Measurements from ENCODE around the gene ROBO1. TPM values are rescaled to one million over a fixed set of nuclear protein-coding genes. Genes with fewer than 3 reads are reported as not detected.

ROBO1 gene
- total and polyA plus RNA-seq, 2 donors from 2014 or later, result 2.1 to 22.1 TPM

- FAIRE-seq, result no peak
- no peaks in the 10 kb centered on the region for H3K4me1 ChIP-seq (ENCODE audit: control insufficient read depth in 2 of 3, insufficient read depth in 2 of 3, low read depth in 1 of 3, low read length in 3 of 3)
- no peak for DNase-seq
- TF ChIP-seq CTCF (IDR thresholded peaks at IDR 0.05; ENCODE audit: borderline replicate concordance, extremely low read depth, insufficient read depth), result no peak
- H3K36me3 ChIP-seq (ENCODE audit: control insufficient read depth in 2 of 3, insufficient read depth in 3 of 3, low read length in 3 of 3), result no peaks in the 10 kb centered on the region
- no peaks in the 10 kb centered on the region for H3K9me3 ChIP-seq (ENCODE audit: control insufficient read depth in 2 of 3, insufficient read depth in 1 of 3, low read length in 3 of 3)
- H3K4me3 ChIP-seq (ENCODE audit: low read length in 3 of 3), result no peak overlapping the region
- H3K27ac ChIP-seq (ENCODE audit: low read depth in 2 of 2, low read length in 2 of 2), result no peak overlapping the region
- intact Hi-C loops (cut with DNase I), result no loop called here
- no peaks in the 10 kb centered on the region for H3K27me3 ChIP-seq (ENCODE audit: control insufficient read depth, insufficient read depth, low read length)
- H3K9ac ChIP-seq (ENCODE audit: low read length in 3 of 3), result no peak overlapping the region
Measured at GRCh38 chr3:78894787-78895186, 873.0 kb downstream of the ROBO1 start.

GRCh38 chr3:78893161-78893560 lies 874.6 kb downstream of the ROBO1 start:
- FAIRE-seq (no peak), DNase-seq (no peak)
- intact Hi-C loops (cut with DNase I), result no loop called here
- no peak overlapping the region for H3K9ac ChIP-seq (ENCODE audit: low read length in 3 of 3)
- no peaks in the 10 kb centered on the region for H3K9me3 ChIP-seq (ENCODE audit: control insufficient read depth in 2 of 3, insufficient read depth in 1 of 3, low read length in 3 of 3)
- TF ChIP-seq CTCF (IDR thresholded peaks at IDR 0.05; ENCODE audit: borderline replicate concordance, extremely low read depth, insufficient read depth), result no peak
- no peak overlapping the region for H3K27ac ChIP-seq (ENCODE audit: low read depth in 2 of 2, low read length in 2 of 2)
- no peaks in the 10 kb centered on the region for H3K27me3 ChIP-seq (ENCODE audit: control insufficient read depth, insufficient read depth, low read length)
- H3K36me3 ChIP-seq (ENCODE audit: control insufficient read depth in 2 of 3, insufficient read depth in 3 of 3, low read length in 3 of 3), result no peaks in the 10 kb centered on the region
- no peak overlapping the region for H3K4me3 ChIP-seq (ENCODE audit: low read length in 3 of 3)
- no peaks in the 10 kb centered on the region for H3K4me1 ChIP-seq (ENCODE audit: control insufficient read depth in 2 of 3, insufficient read depth in 2 of 3, low read depth in 1 of 3, low read length in 3 of 3)

GRCh38 chr3:78889348-78889747 lies 878.5 kb downstream of the ROBO1 start:
- no peaks in the 10 kb centered on the region for H3K4me1 ChIP-seq (ENCODE audit: control insufficient read depth in 2 of 3, insufficient read depth in 2 of 3, low read depth in 1 of 3, low read length in 3 of 3)
- FAIRE-seq, result no peak
- intact Hi-C loops (cut with DNase I), result no loop called here
- TF ChIP-seq CTCF (IDR thresholded peaks at IDR 0.05; ENCODE audit: borderline replicate concordance, extremely low read depth, insufficient read depth), result no peak
- no peaks in the 10 kb centered on the region for H3K27me3 ChIP-seq (ENCODE audit: control insufficient read depth, insufficient read depth, low read length)
- H3K9me3 ChIP-seq (ENCODE audit: control insufficient read depth in 2 of 3, insufficient read depth in 1 of 3, low read length in 3 of 3), result no peaks in the 10 kb centered on the region
- H3K4me3 ChIP-seq (ENCODE audit: low read length in 3 of 3), result no peak overlapping the region
- H3K9ac ChIP-seq (ENCODE audit: low read length in 3 of 3), result no peak overlapping the region
- H3K36me3 ChIP-seq (ENCODE audit: control insufficient read depth in 2 of 3, insufficient read depth in 3 of 3, low read length in 3 of 3), result no peaks in the 10 kb centered on the region
- H3K27ac ChIP-seq (ENCODE audit: low read depth in 2 of 2, low read length in 2 of 2), result no peak overlapping the region
- DNase-seq, result no peak

- H3K9me3 ChIP-seq (ENCODE audit: control insufficient read depth in 2 of 3, insufficient read depth in 1 of 3, low read length in 3 of 3), result no peaks in the 10 kb centered on the region
- H3K9ac ChIP-seq (ENCODE audit: low read length in 3 of 3), result no peak overlapping the region
- no peak overlapping the region for H3K27ac ChIP-seq (ENCODE audit: low read depth in 2 of 2, low read length in 2 of 2)
- no peak for TF ChIP-seq CTCF (IDR thresholded peaks at IDR 0.05; ENCODE audit: borderline replicate concordance, extremely low read depth, insufficient read depth)
- intact Hi-C loops (cut with DNase I), result no loop called here
- H3K4me1 ChIP-seq (ENCODE audit: control insufficient read depth in 2 of 3, insufficient read depth in 2 of 3, low read depth in 1 of 3, low read length in 3 of 3), result no peaks in the 10 kb centered on the region
- H3K4me3 ChIP-seq (ENCODE audit: low read length in 3 of 3), result no peak overlapping the region
- H3K36me3 ChIP-seq (ENCODE audit: control insufficient read depth in 2 of 3, insufficient read depth in 3 of 3, low read length in 3 of 3), result no peaks in the 10 kb centered on the region
- no peak for FAIRE-seq
- no peak for DNase-seq
- no peaks in the 10 kb centered on the region for H3K27me3 ChIP-seq (ENCODE audit: control insufficient read depth, insufficient read depth, low read length)
Measured at GRCh38 chr3:78888635-78889034, 879.2 kb downstream of the ROBO1 start.

All from kidney (tissue), 14 donors.